Erythroblast (primary cell): Measurements from ENCODE around the gene FRMD3.

Source experiments
- GATA1 ChIP-seq: IDR thresholded peaks from 2 replicates; pipeline ENCODE4 v1.6.1; 2011; ENCODE audit warnings: low read depth, mild to moderate bottlenecking, control low read depth, low read length, moderate library complexity
- POLR2A ChIP-seq: IDR thresholded peaks from 2 replicates; pipeline ENCODE4 v1.6.1; 2011; ENCODE audit warnings: mild to moderate bottlenecking, low read length

- TF ChIP-seq POLR2A (no peak), GATA1 (no peak)
Observed at GRCh38 chr9:83204047-83204446, 334.2 kb downstream of the FRMD3 start.
